HUDEP-2 (cell line): ENCODE data around the gene NEK7.
A peak's percentile ranks its signal among the peaks of the same experiment; 100 is the strongest.
"Not testable (repeated sequence)": the region's sequence is repeated elsewhere in the genome, so short reads cannot be mapped to it uniquely, and the experiment has no call there.

ENCODE experiments used
- DNase-seq, 76 experiments: peaks; one replicate each; lab custom pipeline; 2025; ENCODE audit not compliant: unreplicated experiment in 76 of 76; lab: John Stamatoyannopoulos, UW

Gene NEK7

GRCh38 chr1:198156745-198157240, at the start of gene NEK7:
Gene NEK7, plus strand, starts transcription at chr1:198156998. Its CDS starts 75,583 bp downstream, at chr1:198232581.
- DNase-seq: peak in 67 of 76 experiments; percentile 11 to 75 (median 52)

GRCh38 chr1:198107091-198107501, 49.7 kb upstream of the NEK7 start:
- no peak for DNase-seq

- DNase-seq: no peak
Measured at GRCh38 chr1:198108636-198109370, 48.0 kb upstream of the NEK7 start.

GRCh38 chr1:198109371-198109715, 47.5 kb upstream of the NEK7 start:
- DNase-seq: no peak

GRCh38 chr1:198113342-198113750, 43.5 kb upstream of the NEK7 start:
- no peak for DNase-seq

- DNase-seq: peak in 5 of 76 experiments; percentile 7 to 22 (median 13)
Measured at GRCh38 chr1:198116069-198116468, 40.7 kb upstream of the NEK7 start.

GRCh38 chr1:198116469-198116868, 40.3 kb upstream of the NEK7 start:
- no peak for DNase-seq

- DNase-seq: no peak
Measured at GRCh38 chr1:198117267-198117666, 39.5 kb upstream of the NEK7 start.

GRCh38 chr1:198118134-198118533, 38.7 kb upstream of the NEK7 start:
- no peak for DNase-seq

- no peak for DNase-seq
Measured at GRCh38 chr1:198119906-198120305, 36.9 kb upstream of the NEK7 start.

- DNase-seq: peak in 15 of 76 experiments; percentile 2 to 25 (median 4)
Measured at GRCh38 chr1:198121056-198121826, 35.6 kb upstream of the NEK7 start.

- peak in 63 of 76 experiments; percentile 2 to 79 (median 40) for DNase-seq
Measured at GRCh38 chr1:198122693-198123092, 34.1 kb upstream of the NEK7 start.

GRCh38 chr1:198123133-198123532, 33.7 kb upstream of the NEK7 start:
- DNase-seq: no peak

GRCh38 chr1:198124673-198125072, 32.1 kb upstream of the NEK7 start:
- no peak for DNase-seq

- no peak for DNase-seq
Measured at GRCh38 chr1:198125995-198126735, 30.6 kb upstream of the NEK7 start.

GRCh38 chr1:198128533-198128932, 28.3 kb upstream of the NEK7 start:
- DNase-seq: no peak

GRCh38 chr1:198130053-198130452, 26.7 kb upstream of the NEK7 start:
- DNase-seq: not testable (repeated sequence)

- no peak for DNase-seq
Measured at GRCh38 chr1:198132060-198132781, 24.6 kb upstream of the NEK7 start.

- DNase-seq: no peak
Measured at GRCh38 chr1:198134252-198134651, 22.5 kb upstream of the NEK7 start.

GRCh38 chr1:198135366-198135765, 21.4 kb upstream of the NEK7 start:
- no peak for DNase-seq
